ENCODE data around the gene USP25. TPM values are rescaled to one million over a fixed set of nuclear protein-coding genes. Genes with fewer than 3 reads are reported as not detected.

The USP25 gene
- total RNA-seq, 3 donors from 2014 or later: 28.3 to 31.1 (median 28.4) TPM

DNA sequence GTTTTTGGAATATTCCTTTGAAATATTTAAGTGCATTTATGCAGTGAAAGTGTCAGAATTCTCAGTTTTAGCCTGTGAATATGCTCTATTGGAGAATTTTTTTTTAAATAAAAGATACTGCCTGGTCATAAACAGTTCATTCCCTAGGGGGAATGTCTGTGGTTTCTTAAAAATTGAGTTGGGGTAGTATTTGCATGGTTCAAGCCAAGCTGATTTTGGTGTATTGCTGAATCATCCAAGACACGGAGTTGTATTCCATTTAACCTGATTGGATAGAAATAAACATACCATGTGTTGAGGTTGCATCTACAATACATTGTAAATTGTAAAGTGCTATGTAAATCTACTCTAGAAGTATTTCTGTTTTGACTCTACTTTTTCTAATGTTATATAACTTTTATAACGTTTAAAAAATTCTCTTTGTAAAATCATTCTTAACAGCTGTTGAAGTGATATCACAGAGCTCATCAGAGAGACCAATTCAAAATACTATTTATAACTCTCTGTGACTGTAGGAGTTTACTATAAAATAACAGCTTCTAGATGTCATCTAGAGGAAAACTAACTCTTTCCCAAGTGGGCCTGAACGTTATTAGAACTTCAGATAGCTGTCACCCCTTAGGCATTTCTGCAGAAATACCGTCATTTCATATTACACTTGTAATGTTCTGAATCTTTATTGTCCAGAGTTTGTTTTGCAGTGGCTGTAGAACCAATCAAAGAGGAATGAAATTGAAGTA, 199.1 kb downstream of the USP25 start:
- DNase-seq (no peak), ATAC-seq (no peak)
- H3K36me3 Mint-ChIP-seq (ENCODE audit: insufficient read depth): no peaks in the 10 kb centered on the region
- no peak overlapping the region for H3K4me3 Mint-ChIP-seq
- no peaks in the 10 kb centered on the region for H3K9me3 Mint-ChIP-seq
- peaks cover 3% of the 10 kb centered on the region for H3K27me3 Mint-ChIP-seq (ENCODE audit: low read depth)
- no peaks in the 10 kb centered on the region for H3K4me1 Mint-ChIP-seq (ENCODE audit: low read depth)

DNA sequence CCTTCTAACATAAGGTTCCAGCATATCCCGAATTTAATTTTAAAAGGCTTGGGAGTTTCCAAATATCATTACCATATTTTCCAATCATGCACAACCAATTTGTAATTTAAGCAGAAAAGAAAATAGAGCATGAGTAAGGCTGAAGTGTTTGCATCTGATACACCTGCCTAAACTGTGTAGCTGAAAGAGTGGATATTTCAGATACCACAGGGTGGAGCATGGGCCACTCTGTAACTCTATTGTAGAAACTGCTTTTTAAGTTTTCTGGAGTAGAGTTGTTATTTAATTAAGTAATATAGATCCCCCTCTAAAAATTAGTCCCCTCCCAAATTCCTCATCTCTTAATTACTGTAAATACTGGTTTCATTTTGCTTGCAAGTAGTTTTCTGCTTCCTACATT, 199.8 kb downstream of the USP25 start:
- peaks cover 3% of the 10 kb centered on the region for H3K27me3 Mint-ChIP-seq (ENCODE audit: low read depth)
- H3K4me1 Mint-ChIP-seq (ENCODE audit: low read depth): no peaks in the 10 kb centered on the region

More for the DNA sequence above, 199.8 kb downstream of the USP25 start:
- no peaks in the 10 kb centered on the region for H3K9me3 Mint-ChIP-seq
- ATAC-seq: no peak
- no peak for DNase-seq
- H3K36me3 Mint-ChIP-seq (ENCODE audit: insufficient read depth): no peaks in the 10 kb centered on the region
- H3K4me3 Mint-ChIP-seq: no peak overlapping the region
